H1 (cell line): Measurements from ENCODE around the gene DENND4C. TPM values are rescaled to one million over a fixed set of nuclear protein-coding genes. Genes with fewer than 3 reads are reported as not detected.

Experiments
- CTCF ChIA-PET: fragments of 300-600 bp; sonication (Branson Sonifier 250); formaldehyde crosslinking; loops from one replicate; lab custom pipeline; 2021; ENCODE audit not compliant: partially characterized antibody; lab: Charles Lee
- POLR2A ChIA-PET: fragments of 300-600 bp; sonication (Branson Sonifier 250); formaldehyde crosslinking; loops from one replicate; lab custom pipeline; 2021; ENCODE audit warnings: inconsistent platforms; ENCODE audit not compliant: partially characterized antibody; lab: Charles Lee
- DNase-seq, 2 experiments: peaks; one replicate each; pipeline versions ENCODE4 v3.0.0 to v3.0.0-alpha.2; 2010 to 2022; ENCODE audit warnings: low spot score in 2 of 2, low read depth in 1 of 2, mixed read lengths in 1 of 2
- FAIRE-seq: peaks from 2 replicates; lab custom pipeline; 2011; peaks lifted over from hg19 to GRCh38; lab: Jason Lieb, UNC
- H2AFZ ChIP-seq: 2 replicates; pipeline ENCODE4 v1.8.1; 2012; ENCODE audit warnings: low read length, inconsistent platforms
- H2AK5ac ChIP-seq: 2 replicates; pipeline ENCODE4 v1.6.1; 2013; ENCODE audit warnings: low read depth, low read length
- H2BK120ac ChIP-seq: replicated peaks from 2 replicates; pipeline ENCODE3; 2013; ENCODE audit warnings: low read depth, low read length, inconsistent platforms
- H2BK12ac ChIP-seq: 2 replicates; pipeline ENCODE4 v1.6.1; 2013; ENCODE audit warnings: low read depth, low read length
- H2BK15ac ChIP-seq: 2 replicates; pipeline ENCODE4 v1.6.1; 2013; ENCODE audit warnings: low read length
- H2BK20ac ChIP-seq: 2 replicates; pipeline ENCODE4 v1.6.1; 2013; ENCODE audit warnings: low read length
- H2BK5ac ChIP-seq: 2 replicates; pipeline ENCODE4 v1.6.1; 2013; ENCODE audit warnings: low read depth, low read length
- H3K14ac ChIP-seq: 2 replicates; pipeline ENCODE4 v1.6.1; 2013; ENCODE audit warnings: inconsistent platforms; ENCODE audit not compliant: insufficient read length
- H3K18ac ChIP-seq: 2 replicates; pipeline ENCODE4 v1.6.1; 2013; ENCODE audit warnings: low read length; ENCODE audit errors: extremely low read depth
- H3K23ac ChIP-seq: 2 replicates; pipeline ENCODE4 v1.6.1; 2013; ENCODE audit warnings: inconsistent platforms; ENCODE audit not compliant: insufficient read length
- H3K23me2 ChIP-seq: 2 replicates; pipeline ENCODE4 v1.6.1; 2013; ENCODE audit warnings: low read depth, low read length
- H3K27ac ChIP-seq: 2 replicates; pipeline ENCODE4 v1.6.1; 2011; ENCODE audit warnings: low read depth, low read length, inconsistent platforms
- H3K27me3 ChIP-seq, 4 experiments: replicated peaks in 1 of 4; 1 replicate in 1 of 4; 2 replicates in 3 of 4; pipeline versions ENCODE4 v1.6.1 to v1.8.1; 2011 to 2013; ENCODE audit warnings: low read length in 3 of 4, mild to moderate bottlenecking in 3 of 4, inconsistent platforms in 2 of 4, mixed read lengths in 2 of 4, moderate library complexity in 1 of 4; ENCODE audit not compliant: control insufficient read depth in 3 of 4, insufficient read depth in 3 of 4; ENCODE audit errors: extremely low read depth in 1 of 4
- H3K36me3 ChIP-seq, 4 experiments: 2 replicates each; pipeline versions ENCODE4 v1.6.1 to v1.8.1; 2011 to 2013; ENCODE audit warnings: mild to moderate bottlenecking in 4 of 4, low read length in 3 of 4, moderate library complexity in 2 of 4, control low read depth in 1 of 4, inconsistent platforms in 1 of 4; ENCODE audit not compliant: insufficient read depth in 4 of 4, control insufficient read depth in 2 of 4
- H3K4ac ChIP-seq: replicated peaks from 2 replicates; pipeline ENCODE3; 2013; ENCODE audit warnings: low read length, low read depth, mixed read lengths, inconsistent platforms; ENCODE audit not compliant: insufficient read length
- H3K4me1 ChIP-seq, 4 experiments: replicated peaks in 1 of 4; 1 replicate in 1 of 4; 2 replicates in 3 of 4; pipeline versions ENCODE4 v1.6.1 to v1.8.1; 2011 to 2013; ENCODE audit warnings: low read length in 3 of 4, inconsistent platforms in 2 of 4, mixed read lengths in 1 of 4; ENCODE audit not compliant: insufficient read depth in 4 of 4, control insufficient read depth in 3 of 4
- H3K4me2 ChIP-seq, 2 experiments: 2 replicates each; pipeline versions ENCODE4 v1.6.1 to v1.8.1; 2011 to 2013; ENCODE audit warnings: low read depth in 2 of 2, low read length in 2 of 2, control low read depth in 1 of 2, inconsistent platforms in 1 of 2, mild to moderate bottlenecking in 1 of 2; ENCODE audit not compliant: insufficient read depth in 1 of 2
- H3K4me3 ChIP-seq, 4 experiments: fragments of 200-600, 300-600 bp in 1 of 4; sonication (generic), shearing (Covaris generic), sonication (Bioruptor Twin) in 1 of 4; 2 replicates each; pipeline versions ENCODE4 v1.5.1 to v1.8.1; 2011 to 2016; ENCODE audit warnings: low read length in 4 of 4, low read depth in 3 of 4, control low read depth in 2 of 4, inconsistent platforms in 2 of 4, mild to moderate bottlenecking in 2 of 4, mixed read lengths in 1 of 4, moderate library complexity in 1 of 4; ENCODE audit not compliant: insufficient read depth in 2 of 4; ENCODE audit errors: extremely low read depth in 1 of 4
- H3K56ac ChIP-seq: replicated peaks from 2 replicates; pipeline ENCODE3; 2013; ENCODE audit warnings: low read depth, mild to moderate bottlenecking, mixed read lengths, low read length, inconsistent platforms; ENCODE audit not compliant: insufficient read length
- H3K79me1 ChIP-seq: 2 replicates; pipeline ENCODE4 v1.6.1; 2013; ENCODE audit warnings: low read depth, low read length, control low read depth
- H3K79me2 ChIP-seq, 2 experiments: 2 replicates each; pipeline versions ENCODE4 v1.6.1 to v1.8.1; 2012 to 2013; ENCODE audit warnings: low read length in 2 of 2, mild to moderate bottlenecking in 2 of 2, inconsistent platforms in 1 of 2; ENCODE audit not compliant: insufficient read depth in 2 of 2, control insufficient read depth in 1 of 2
- H3K9ac ChIP-seq, 4 experiments: replicated peaks in 1 of 4; 1 replicate in 1 of 4; 2 replicates in 3 of 4; pipeline versions ENCODE4 v1.6.1 to v1.8.1; 2011 to 2013; ENCODE audit warnings: low read depth in 3 of 4, low read length in 3 of 4, control low read depth in 2 of 4, mild to moderate bottlenecking in 2 of 4, moderate library complexity in 2 of 4, inconsistent platforms in 1 of 4; ENCODE audit errors: extremely low read depth in 1 of 4
- H3K9me3 ChIP-seq, 2 experiments: 2 replicates each; pipeline versions ENCODE4 v1.6.1 to v1.8.1; 2012 to 2013; ENCODE audit warnings: mild to moderate bottlenecking in 2 of 2, moderate library complexity in 2 of 2, control low read depth in 1 of 2, inconsistent platforms in 1 of 2, low read depth in 1 of 2, low read length in 1 of 2, mixed read lengths in 1 of 2; ENCODE audit not compliant: insufficient read depth in 2 of 2
- H4K20me1 ChIP-seq, 2 experiments: replicated peaks in 1 of 2; 2 replicates each; pipeline versions ENCODE3 to v1.8.1; 2011 to 2013; ENCODE audit warnings: inconsistent platforms in 2 of 2, low read length in 2 of 2, mild to moderate bottlenecking in 1 of 2; ENCODE audit not compliant: insufficient read depth in 2 of 2, control insufficient read depth in 1 of 2
- H4K5ac ChIP-seq: 2 replicates; pipeline ENCODE4 v1.6.1; 2013; ENCODE audit warnings: low read length, low read depth, mixed read lengths, inconsistent platforms; ENCODE audit not compliant: insufficient read length
- H4K8ac ChIP-seq: 2 replicates; pipeline ENCODE4 v1.8.0; 2013; ENCODE audit warnings: mild to moderate bottlenecking, moderate library complexity, low read length, inconsistent platforms; ENCODE audit not compliant: insufficient read depth; ENCODE audit errors: extremely low read depth
- H4K91ac ChIP-seq: replicated peaks from 2 replicates; pipeline ENCODE3; 2013; ENCODE audit warnings: low read length, mixed read lengths, inconsistent platforms; ENCODE audit not compliant: insufficient read length
- CBX8 ChIP-seq: fragments of 300-800, 300-1000 bp; sonication (generic); IDR thresholded peaks from 2 replicates; pipeline ENCODE4 v1.7.1; 2016; ENCODE audit warnings: low read depth, low read length, borderline replicate concordance
- EP300 ChIP-seq, 2 experiments: IDR thresholded peaks; 1 replicate in 1 of 2; 2 replicates in 1 of 2; pipeline ENCODE4 v1.6.1; 2011 to 2012; ENCODE audit warnings: low read depth in 2 of 2, low read length in 2 of 2, mild to moderate bottlenecking in 2 of 2, borderline replicate concordance in 1 of 2, inconsistent platforms in 1 of 2, moderate library complexity in 1 of 2
- EZH2 ChIP-seq: fragments of 200-600 bp; sonication (generic); IDR thresholded peaks from 2 replicates; pipeline ENCODE4 v1.7.1; 2012; ENCODE audit warnings: low read depth, mild to moderate bottlenecking, moderate library complexity, low read length, inconsistent platforms; ENCODE audit not compliant: severe bottlenecking
- GTF2F1 ChIP-seq: IDR thresholded peaks from 2 replicates; pipeline ENCODE4 v1.6.1; 2012; ENCODE audit warnings: low read depth, low read length, improper control_type of control experiment, borderline replicate concordance
- HDAC6 ChIP-seq: IDR thresholded peaks from one replicate; pipeline ENCODE4 v1.7.1; 2012; ENCODE audit warnings: low read depth, mild to moderate bottlenecking, inconsistent platforms, low read length, moderate library complexity
- RAD21 ChIP-seq, 2 experiments: IDR thresholded peaks in 1 of 2; conservative IDR thresholded peaks in 1 of 2; 2 replicates each; pipeline ENCODE4 v1.6.1; 2011; ENCODE audit warnings: low read depth in 2 of 2, low read length in 2 of 2, improper control_type of control experiment in 1 of 2, inconsistent platforms in 1 of 2, mild to moderate bottlenecking in 1 of 2, moderate library complexity in 1 of 2
- SIN3A ChIP-seq, 2 experiments: IDR thresholded peaks in 1 of 2; conservative IDR thresholded peaks in 1 of 2; 2 replicates each; pipeline ENCODE4 v1.6.1; 2011 to 2012; ENCODE audit warnings: low read length in 2 of 2, improper control_type of control experiment in 1 of 2, low read depth in 1 of 2, mild to moderate bottlenecking in 1 of 2
- SIRT6 ChIP-seq: IDR thresholded peaks from one replicate; pipeline ENCODE4 v1.7.1; 2012; ENCODE audit warnings: low read length, inconsistent platforms
- SP2 ChIP-seq: IDR thresholded peaks from 2 replicates; pipeline ENCODE4 v1.6.1; 2012; ENCODE audit warnings: mild to moderate bottlenecking, low read length, inconsistent platforms
- TEAD4 ChIP-seq: IDR thresholded peaks from 2 replicates; pipeline ENCODE4 v1.6.1; 2012; ENCODE audit warnings: low read depth, low read length, inconsistent platforms, mixed read lengths
- WGBS, 2 experiments: shearing (Covaris generic) in 1 of 2; methylation state at CpG; one replicate each; pipeline versions ENCODE4 v1.1.6 to v1.1.7; 2013 to 2015; ENCODE audit warnings: low lambda C conversion rate in 2 of 2, mixed read lengths in 2 of 2, inconsistent platforms in 1 of 2, low coverage in 1 of 2, missing lambda C conversion rate in 1 of 2; ENCODE audit not compliant: insufficient replicate concordance in 2 of 2, insufficient coverage in 1 of 2, insufficient read length in 1 of 2; ENCODE audit errors: extremely low coverage in 1 of 2, missing lambda C conversion rate in 1 of 2; 5-methylcytosine and 5-hydroxymethylcytosine counted together
- polyA plus RNA-seq, 7 experiments: library from polyadenylated mRNA; depleted of rRNA in 3 of 7; stranded (reverse) in 5 of 7; unstranded in 2 of 7; fragments of >200 nt in 5 of 7; fragments of 200-250 nt in 2 of 7; gene quantifications; 1 replicate in 5 of 7; 2 replicates in 1 of 7; 4 replicates in 1 of 7; pipeline versions ENCODE4 v1.2.1 to v1.2.3, GENCODE V29; 2011 to 2013; ENCODE audit warnings: missing spikeins in 2 of 7, mixed read lengths in 2 of 7
- total RNA-seq: library from RNA; stranded (reverse); fragmentation: NEBNext Ultra II Directional; extraction: Animal tissue kit (Norgen Biotek cat#: 25700); gene quantifications from 2 replicates; pipeline ENCODE4 v1.2.1, GENCODE V29; 2021

The DENND4C gene
- total and polyA plus RNA-seq, 2 of the 8 experiments (the other 6 are each of a cell fraction or from before 2014, with no cell fraction given) = 6.9 to 18.9 TPM

- no peak overlapping the region for H4K5ac ChIP-seq
- no peak overlapping the region for H2AK5ac ChIP-seq
- H4K20me1 ChIP-seq = peaks cover 3 to 10% of the 10 kb centered on the region in 2 experiments
- H3K9me3 ChIP-seq = no peaks in the 10 kb centered on the region
- ChIA-PET POLR2A (interaction anchor here (0.7 to 1.6 kb wide), 6 partner anchors 12 to 146 kb away, joined by 3 to 5 read pairs (median 3); partner anchors contain the start of gene RPS6), CTCF (interaction anchor here (1.2 to 1.3 kb wide), 3 partner anchors 17 to 220 kb away, joined by 3 to 6 read pairs (median 4); no protein-coding TSS in a partner anchor)
- H3K56ac ChIP-seq = no peak overlapping the region
- peaks cover 17 to 65% of the 10 kb centered on the region in 2 experiments; a peak in 3 of 4 replicates for H3K79me2 ChIP-seq
- no peak overlapping the region for H4K8ac ChIP-seq
- H3K4me1 ChIP-seq = peaks cover 0 to 8% (median 5%) of the 10 kb centered on the region in 4 experiments; a peak in 5 of 7 replicates
- H3K4me2 ChIP-seq = peak overlapping the region in 1 of 2 experiments; percentile 97; a peak in 1 of 4 replicates
- no peak overlapping the region for H3K14ac ChIP-seq
- no peak overlapping the region for H2BK12ac ChIP-seq
- no peak for TF ChIP-seq SIN3A (conservative IDR thresholded peaks at IDR 0.05 in 1 of 2, IDR thresholded peaks at IDR 0.05 in 1 of 2; ENCODE audit: low read depth in 1 of 2, low read length in 2 of 2)
- no peak for TF ChIP-seq CBX8
- no peak for TF ChIP-seq SP2
- TF ChIP-seq RAD21 (IDR thresholded peaks at IDR 0.05 in 1 of 2, conservative IDR thresholded peaks at IDR 0.05 in 1 of 2; ENCODE audit: low read depth in 2 of 2, low read length in 2 of 2) = no peak
- TF ChIP-seq SIRT6 = no peak
- no peak for TF ChIP-seq EP300 (IDR thresholded peaks at IDR 0.05; ENCODE audit: borderline replicate concordance in 1 of 2, low read depth in 2 of 2, low read length in 2 of 2)
- no peak for TF ChIP-seq GTF2F1
- TF ChIP-seq TEAD4 = no peak
- no peak for TF ChIP-seq HDAC6
- no peak for TF ChIP-seq EZH2
- H3K4ac ChIP-seq = no peak overlapping the region
- no peak overlapping the region for H4K91ac ChIP-seq
- H2BK20ac ChIP-seq = no peak overlapping the region
- no peak overlapping the region for H2BK15ac ChIP-seq
- DNase-seq (no peak), FAIRE-seq (no peak)
- H3K36me3 ChIP-seq = no peaks in the 10 kb centered on the region
- H2AFZ ChIP-seq = no peak overlapping the region
- H3K9ac ChIP-seq = no peak overlapping the region
- H2BK5ac ChIP-seq = no peak overlapping the region
- WGBS, 2 experiments = 96% methylated on average over 5 of the region's 5 CpGs; no CpG with 5 or more reads in 1 of the 2 experiments
- peak overlapping the region in 1 of 4 experiments; percentile 89; a peak in 1 of 8 replicates for H3K4me3 ChIP-seq
- H3K23ac ChIP-seq = no peak overlapping the region
- no peak overlapping the region for H3K18ac ChIP-seq
- H3K27ac ChIP-seq = no peak overlapping the region
- H3K27me3 ChIP-seq = no peaks in the 10 kb centered on the region
- H2BK120ac ChIP-seq = no peak overlapping the region
- peaks cover 3% of the 10 kb centered on the region; the same call in 1 of the 2 replicates for H3K23me2 ChIP-seq
- peaks cover 2% of the 10 kb centered on the region; the same call in 1 of the 2 replicates for H3K79me1 ChIP-seq
Measured at GRCh38 chr9:19233344-19233743, 2.9 kb downstream of the DENND4C start.
